Choroid plexus epithelial cell (primary cell): ENCODE measurements around the gene MAD1L1.

ENCODE experiments used
- DNase-seq: peaks from one replicate; pipeline ENCODE4 v3.0.0-alpha.2; 2010; ENCODE audit warnings: low read depth
- H3K4me3 ChIP-seq: 2 replicates; pipeline ENCODE4 v1.5.1; 2011; ENCODE audit warnings: low read depth, mild to moderate bottlenecking, control low read depth, low read length, moderate library complexity
- CTCF ChIP-seq: conservative IDR thresholded peaks from 2 replicates; pipeline ENCODE4 v1.5.1; 2011; ENCODE audit warnings: low read depth, mild to moderate bottlenecking, control low read depth, inconsistent platforms, low read length, moderate library complexity

Gene MAD1L1

GRCh38 chr7:2146676-2147472, 85.9 kb downstream of the MAD1L1 start:
- no peak overlapping the region for H3K4me3 ChIP-seq
- TF ChIP-seq CTCF: no peak
- no peak for DNase-seq

- H3K4me3 ChIP-seq: no peak overlapping the region
- no peak for TF ChIP-seq CTCF
- no peak for DNase-seq
Measured at GRCh38 chr7:2145835-2146580, 86.7 kb downstream of the MAD1L1 start.

- DNase-seq: no peak
- no peak overlapping the region for H3K4me3 ChIP-seq
- no peak for TF ChIP-seq CTCF
Measured at GRCh38 chr7:2144926-2145325, 87.8 kb downstream of the MAD1L1 start.

- no peak overlapping the region for H3K4me3 ChIP-seq
- no peak for DNase-seq
- no peak for TF ChIP-seq CTCF
Measured at GRCh38 chr7:2143981-2144595, 88.7 kb downstream of the MAD1L1 start.

- TF ChIP-seq CTCF: no peak
- DNase-seq: no peak
- no peak overlapping the region for H3K4me3 ChIP-seq
Measured at GRCh38 chr7:2143450-2143849, 89.3 kb downstream of the MAD1L1 start.

GRCh38 chr7:2142386-2142785, 90.4 kb downstream of the MAD1L1 start:
- DNase-seq: no peak
- TF ChIP-seq CTCF: no peak
- no peak overlapping the region for H3K4me3 ChIP-seq
